GM21717 (cell line): ENCODE data around the gene SLC41A1.
"Not testable (repeated sequence)": the region's sequence is repeated elsewhere in the genome, so short reads cannot be mapped to it uniquely, and the experiment has no call there.

Experiments
- ATAC-seq: cut with Tn5 transposase; IDR thresholded peaks from one replicate; pipeline ENCODE4 v1.9.1; 2021; ENCODE audit warnings: mild to moderate bottlenecking, moderate library complexity; ENCODE audit not compliant: unreplicated experiment

Gene SLC41A1

DNA sequence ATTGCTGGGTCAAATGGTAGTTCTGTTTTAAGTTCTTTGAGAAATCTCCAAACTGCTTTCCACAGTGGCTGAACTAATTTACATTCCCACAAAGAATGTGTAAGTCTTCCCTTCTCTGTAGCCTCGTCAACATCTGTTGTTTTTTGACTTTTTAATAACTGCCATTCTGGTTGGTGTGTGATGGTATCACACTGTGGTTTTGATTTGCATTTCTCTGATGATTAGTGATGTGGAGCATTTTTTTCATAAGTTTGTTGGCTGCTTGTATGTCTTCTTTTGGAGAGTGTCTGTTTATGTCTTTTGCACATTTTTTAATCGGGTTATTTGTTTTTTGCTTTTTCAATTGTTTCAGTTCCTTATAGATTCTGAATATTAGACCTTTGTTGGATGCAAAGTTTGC is 10.3 kb upstream of the SLC41A1 start:
- not testable (repeated sequence) for ATAC-seq

DNA sequence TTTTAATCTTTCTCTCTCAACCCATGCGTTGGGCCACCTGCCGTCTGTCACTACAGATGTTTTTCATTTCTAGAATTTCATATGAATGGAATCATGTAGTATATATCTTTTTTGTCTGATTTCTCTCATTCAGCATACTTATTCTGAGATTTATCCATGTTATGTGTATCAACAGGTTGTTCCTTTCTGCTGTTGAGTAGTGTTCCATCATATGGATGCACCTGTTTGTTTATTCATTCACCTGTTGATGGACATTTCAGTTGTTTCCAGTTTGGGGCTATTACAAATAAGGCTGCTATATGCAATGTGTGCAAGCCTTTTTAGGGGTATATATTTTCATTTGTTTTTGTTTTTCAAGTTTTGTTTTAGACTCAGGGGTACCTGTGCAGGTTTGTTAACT is 9.4 kb upstream of the SLC41A1 start:
- no peak for ATAC-seq

DNA sequence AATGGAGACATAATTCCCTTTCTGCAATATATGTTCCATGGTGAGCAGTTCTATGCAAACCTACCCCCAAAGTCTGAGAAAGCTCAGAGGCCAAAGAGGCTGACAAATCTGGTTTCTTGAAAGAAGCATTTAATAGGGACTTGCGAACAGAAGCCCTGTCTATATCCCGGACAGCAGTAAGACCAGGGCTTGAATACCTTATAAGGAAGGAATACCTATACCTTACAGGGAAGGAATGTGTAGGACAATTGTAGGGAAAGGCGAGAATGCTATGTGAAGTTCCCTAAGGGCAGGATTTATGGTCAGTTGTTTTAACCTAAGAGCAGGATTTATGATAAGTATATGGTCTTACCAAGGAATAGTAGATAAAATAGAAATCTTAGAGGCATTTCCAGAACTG is 5.0 kb upstream of the SLC41A1 start:
- ATAC-seq = no peak

DNA sequence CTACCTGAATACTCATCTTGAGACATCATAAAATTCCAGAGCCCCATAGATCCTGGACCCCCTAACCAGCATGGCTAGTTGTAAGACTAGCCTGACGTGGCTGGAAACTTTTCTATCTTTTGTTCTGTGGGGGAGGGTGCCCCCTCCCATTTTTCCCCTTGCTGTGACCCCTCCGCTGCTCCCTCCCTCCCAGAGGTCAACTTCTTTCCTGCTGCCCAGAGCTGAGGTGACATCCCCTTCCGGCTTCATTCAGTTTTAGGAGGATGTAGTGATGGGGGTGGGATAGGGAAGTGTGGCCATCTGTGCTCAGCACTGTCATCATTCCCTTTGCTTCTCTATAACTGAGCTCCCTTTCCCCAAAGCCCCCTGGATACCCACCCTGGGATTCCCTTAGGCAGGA is 4.4 kb upstream of the SLC41A1 start:
- ATAC-seq = no peak

DNA sequence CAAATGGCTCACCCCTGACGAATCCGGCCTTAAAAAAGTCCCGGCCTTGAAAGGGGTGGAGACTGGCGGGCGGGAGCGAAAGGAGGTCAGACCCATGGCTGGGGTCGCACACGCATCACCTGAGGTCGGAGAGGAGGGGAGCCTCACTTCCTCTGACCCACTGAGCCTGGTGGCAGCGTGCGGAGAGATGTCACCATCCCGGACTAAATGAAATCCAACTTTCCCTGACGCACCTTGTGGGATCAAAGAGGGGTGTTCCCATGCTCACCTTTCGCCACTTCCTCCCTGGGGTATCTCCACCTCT is 709 bp upstream of the SLC41A1 start:
- no peak for ATAC-seq

DNA sequence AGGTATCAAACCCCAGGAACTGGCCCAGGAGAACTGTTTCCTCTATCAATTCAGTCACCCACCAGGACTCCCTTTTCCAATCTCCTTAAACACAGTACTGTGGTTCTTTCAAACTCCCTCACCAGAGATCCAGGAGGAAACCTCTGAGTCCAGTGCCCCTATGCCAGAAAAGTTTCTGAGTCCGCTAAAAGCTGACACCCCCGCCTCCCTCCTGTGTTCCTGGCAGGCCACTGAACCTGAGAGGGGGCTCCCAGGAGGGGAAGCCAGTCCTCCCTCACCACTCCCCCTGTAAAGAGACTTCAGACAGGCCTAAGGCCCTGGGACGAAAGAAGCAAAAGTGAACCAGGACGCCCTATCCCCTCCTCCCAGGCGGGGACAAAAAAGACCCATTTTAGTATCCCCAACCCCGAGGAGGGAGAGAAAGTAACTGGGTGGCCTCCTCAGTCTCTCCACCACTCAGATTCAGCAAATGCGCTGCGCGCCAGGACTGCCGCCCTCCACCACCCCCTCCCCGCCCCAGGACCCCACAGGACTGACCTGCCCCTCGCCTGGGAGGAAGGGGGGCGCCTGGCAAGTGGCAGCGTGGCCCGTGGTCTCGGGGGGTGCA is 624 bp downstream of the SLC41A1 start:
- no peak for ATAC-seq

DNA sequence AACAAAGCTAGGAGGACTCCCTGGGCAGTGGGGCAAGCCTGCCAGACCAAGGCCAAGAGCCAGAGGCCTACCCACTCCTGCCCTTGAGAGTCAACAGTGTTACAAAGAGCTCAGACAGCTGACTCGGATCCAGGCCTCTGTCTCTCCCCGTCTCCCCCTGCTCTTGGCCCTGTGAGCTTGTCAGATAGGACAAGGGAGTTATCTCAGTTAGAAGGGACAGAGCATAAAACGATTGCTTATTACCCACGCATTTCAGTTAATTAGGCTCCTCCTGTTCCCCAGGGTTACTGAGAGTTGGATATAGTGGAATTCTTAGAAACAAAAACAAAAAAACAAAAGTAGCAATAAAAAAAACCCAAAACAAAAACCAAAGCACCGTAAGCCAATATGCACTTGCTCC is 1.3 kb downstream of the SLC41A1 start:
- ATAC-seq = no peak

DNA sequence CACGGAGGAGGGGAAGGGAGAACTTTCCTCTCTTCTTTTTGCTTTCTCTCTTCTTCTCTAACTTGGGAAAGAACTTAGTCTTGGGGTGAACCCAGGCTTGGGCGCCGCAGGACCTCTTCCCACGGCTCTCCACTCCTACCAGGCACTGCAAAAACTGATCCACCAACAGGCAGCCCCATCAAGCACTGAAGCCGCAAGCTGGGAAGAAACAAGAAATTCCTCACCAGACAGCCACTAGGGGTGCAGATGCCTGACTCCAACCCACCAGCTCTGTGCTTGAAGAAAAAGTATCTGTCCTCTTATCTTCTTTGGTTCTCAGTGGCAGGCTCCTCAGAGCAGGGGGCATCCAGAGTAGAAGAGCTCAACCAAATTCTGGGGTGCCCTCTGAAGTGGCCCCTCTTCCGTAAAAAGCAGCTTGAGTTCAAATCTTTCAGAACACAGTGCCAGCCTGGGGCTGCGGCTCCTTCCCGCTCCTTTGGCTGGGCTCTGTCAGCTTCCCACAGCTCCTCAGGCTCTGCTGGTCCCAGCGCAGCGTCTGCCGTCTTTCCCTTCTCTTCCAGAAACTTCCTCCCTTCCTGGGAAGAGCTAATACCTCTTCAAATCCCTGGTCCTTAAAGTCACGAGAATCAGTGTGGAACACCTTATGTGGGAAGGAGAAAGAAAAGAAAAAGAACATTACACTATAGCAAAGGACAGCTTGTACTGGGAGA is 2.4 kb downstream of the SLC41A1 start:
- ATAC-seq = no peak

DNA sequence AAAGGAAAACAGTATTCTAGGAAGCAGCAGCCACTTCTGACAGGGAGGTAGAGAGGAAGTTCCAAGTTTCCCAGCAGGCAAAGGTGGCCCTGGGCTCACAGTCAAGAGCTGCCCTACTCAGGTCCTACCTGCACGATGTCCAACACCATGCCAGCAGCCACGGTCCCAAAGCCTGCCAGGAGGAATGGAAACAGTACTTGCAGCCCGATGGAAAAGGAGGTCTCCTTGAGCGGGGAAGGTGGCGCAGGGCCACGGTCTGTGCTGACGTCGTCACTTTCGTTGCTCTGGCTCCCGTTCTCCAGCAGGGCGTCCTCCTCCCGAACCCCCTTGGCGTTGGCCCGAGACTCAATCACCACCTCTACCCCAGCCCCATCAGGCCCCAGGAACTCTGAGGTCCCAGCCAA is 3.1 kb downstream of the SLC41A1 start:
- ATAC-seq = no peak

DNA sequence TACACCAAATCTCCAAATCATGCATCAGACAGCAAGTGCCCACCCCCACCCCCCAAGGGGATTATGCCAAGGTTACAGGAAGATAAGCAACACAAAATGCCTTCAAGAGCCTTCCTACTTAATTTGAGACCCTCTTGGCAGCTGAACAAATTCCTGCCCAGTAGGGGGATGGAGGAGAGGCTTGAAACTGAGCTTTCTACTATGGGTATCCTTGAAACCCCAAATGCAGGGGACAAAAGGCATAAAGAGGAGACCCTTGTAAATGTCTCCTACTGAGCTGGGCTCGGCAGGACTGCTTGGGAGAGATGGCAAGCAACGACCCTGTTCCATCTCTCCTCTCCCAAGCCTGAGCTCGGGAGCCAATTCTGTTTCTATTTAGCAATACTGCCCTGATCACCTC is 3.5 kb downstream of the SLC41A1 start:
- no peak for ATAC-seq

DNA sequence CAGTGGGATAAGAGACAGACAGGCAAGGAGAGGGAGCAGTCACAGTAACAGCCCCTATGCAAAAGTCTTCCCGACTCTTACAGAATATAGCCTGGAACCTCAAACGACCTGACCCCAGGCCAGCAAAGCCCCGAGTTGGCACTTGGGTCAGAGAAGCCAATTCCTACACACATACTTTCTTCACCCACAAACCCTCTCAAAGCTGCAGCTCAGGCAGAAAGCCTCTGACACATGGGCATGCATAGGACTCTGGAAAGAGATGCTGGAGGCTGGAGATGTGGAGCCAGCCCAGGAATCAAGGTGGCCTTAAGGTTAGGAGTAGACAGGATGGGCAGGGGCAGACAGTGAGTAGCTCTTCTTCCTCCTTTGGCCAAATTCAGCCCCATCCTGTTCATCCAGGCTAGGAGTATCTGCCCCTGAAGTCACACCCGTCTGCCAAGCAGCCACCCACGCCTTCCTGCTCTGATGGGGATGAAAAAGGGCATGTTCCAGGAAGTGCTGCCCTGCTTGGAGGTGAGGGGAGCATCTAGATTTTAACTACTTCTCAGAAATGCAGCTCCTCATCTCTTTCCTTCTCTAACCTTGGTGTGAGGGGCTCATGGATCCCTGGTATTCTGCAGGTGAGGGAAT is 7.8 kb downstream of the SLC41A1 start:
- no peak for ATAC-seq

DNA sequence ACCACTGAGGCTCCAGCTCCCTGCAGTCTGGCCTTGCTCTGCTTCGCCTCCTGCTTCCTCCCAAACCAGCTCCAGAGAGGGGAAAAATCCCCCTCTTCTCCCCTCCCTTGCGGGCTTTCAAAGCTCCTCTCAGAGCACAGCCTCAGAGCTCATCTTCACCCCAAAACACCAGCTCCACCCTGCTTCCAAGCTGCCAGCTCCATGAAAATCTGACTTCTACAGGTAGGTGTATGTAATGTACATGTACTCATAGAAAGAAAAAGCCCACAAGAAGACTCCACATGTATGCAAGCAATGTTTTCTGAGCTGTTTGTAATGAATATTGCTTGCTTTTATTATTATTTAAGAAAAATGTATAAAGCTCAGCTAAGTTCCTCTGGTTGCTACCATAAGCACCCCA is 8.4 kb downstream of the SLC41A1 start:
- no peak for ATAC-seq

DNA sequence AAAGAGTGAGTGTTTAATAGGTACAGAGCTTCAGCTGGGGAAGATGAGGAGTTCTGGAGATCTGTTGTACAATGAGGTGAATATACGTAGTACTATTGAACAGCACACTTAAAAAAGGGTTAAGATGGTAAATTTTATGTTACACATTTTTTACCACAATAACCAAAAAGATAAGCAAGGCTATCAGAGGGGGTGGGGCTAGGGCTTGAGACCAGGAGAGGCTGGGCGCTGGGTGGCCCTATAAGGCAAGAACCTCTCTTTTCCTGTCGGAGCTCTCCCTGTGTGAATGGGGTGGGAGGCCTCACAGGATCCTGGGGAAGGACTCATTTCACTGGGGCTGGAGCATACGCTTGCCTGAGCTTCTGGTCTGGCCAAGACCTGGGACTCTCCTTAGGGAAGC is 9.0 kb downstream of the SLC41A1 start:
- no peak for ATAC-seq

DNA sequence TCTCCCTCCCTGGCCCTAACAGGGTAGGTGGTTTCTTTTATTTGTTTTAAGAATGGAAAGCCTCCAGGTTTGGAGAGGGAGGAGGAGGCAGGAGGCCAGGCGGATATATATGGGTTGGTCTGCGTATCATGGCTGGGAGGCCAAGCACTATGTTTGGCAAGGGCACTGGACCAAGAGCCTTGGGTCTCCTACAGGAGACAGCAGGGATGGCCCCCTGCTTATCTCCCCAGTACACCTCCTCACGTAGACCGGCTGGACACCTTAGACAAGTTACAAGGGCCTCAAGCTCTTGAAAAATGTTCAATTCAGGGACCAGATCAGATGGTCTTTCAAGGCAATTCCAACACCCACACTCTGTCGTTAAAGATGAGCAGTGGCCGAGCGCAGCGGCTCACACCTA is 10.9 kb downstream of the SLC41A1 start:
- no peak for ATAC-seq

DNA sequence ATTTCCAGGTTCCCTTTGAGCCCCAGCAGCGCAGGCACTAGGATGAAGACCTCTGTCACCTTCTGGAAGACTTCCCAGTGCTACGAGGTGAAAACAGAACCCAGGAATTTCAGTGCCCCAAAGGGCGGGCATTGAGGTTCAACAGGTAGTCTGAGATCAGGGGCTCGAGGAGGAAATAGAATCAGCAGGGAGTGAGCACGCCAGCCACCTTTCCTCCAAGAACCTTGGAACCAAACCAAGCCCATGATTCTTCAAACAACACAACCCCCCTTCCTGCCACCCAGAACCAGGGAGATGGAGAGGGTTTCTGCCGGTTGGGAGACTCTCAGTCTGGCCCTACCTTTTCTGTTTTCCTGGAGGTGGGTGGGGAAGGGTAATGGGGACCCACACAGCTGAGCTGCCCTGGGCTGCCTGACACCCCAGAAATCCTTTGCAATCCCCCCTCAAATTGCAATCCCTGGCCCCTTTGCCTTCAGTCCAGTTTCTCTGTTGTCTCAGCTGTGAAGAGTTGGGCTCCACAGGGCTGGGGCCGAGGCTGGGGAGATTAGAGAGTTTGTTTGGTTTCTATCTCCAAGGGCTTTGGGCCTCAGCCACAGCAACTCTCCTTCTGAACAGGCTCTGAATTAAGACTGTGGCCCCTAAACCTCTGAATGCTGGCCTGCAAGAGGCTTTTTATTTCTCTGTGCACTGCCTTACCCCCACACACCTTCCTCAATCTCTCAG is 11.9 kb downstream of the SLC41A1 start:
- no peak for ATAC-seq

DNA sequence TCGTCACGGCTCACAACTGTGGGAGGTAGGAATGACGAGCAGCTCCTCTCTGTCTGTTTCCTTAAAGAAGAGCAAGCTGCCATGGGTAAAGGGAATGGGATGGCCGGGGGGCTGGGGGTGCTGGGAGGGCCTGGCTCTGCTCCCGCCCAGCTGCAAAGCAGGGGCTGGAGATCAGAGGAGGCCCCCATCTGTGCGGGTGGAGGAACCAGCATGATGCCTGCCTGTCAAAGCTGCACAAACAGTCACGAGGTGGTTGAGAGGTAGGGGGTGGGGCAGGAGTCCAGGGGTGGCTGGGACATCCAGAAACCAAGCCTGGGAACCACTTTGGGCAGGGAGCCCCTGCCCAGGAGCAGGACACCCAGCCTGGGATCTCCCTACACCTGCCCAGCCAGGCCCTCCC is 12.6 kb downstream of the SLC41A1 start:
- no peak for ATAC-seq

DNA sequence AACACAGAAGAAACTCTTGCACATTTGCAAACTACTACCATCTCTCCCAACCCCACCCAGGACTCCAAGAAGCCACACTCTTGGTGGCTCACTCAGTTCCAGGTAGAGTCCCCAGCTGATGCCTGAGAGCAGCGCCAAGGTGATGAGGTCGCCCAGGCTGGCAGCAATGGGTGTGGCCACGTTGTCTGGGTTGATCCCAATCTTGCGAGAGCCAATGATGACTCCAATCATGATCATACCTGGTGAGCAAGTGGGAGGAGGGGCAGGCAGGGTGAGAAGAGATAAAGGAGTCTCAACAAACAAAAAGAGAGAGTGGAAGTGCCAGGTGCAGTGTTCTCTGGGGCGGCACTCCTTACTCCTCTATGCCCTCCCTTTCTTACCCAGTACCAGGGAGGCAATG is 14.4 kb downstream of the SLC41A1 start:
- no peak for ATAC-seq

DNA sequence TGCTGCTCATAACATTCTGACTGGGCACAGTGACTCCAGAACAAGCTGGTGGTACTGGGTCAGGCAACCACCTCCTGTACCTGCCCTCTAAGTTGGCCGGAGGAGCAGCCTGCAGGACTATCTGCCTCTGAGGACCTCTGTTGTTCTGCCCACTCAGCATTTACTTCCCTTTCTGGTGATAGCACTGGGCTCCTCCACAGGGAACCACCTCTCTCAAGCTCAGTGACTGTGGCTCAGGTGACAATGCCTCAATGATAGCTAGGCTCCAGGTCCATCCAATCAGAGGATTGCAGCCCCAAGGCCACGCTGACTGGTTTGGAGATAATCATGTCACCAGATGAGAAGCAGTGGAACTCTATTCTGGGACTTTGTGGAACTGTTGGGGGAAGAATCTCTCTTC is 15.8 kb downstream of the SLC41A1 start:
- no peak for ATAC-seq

DNA sequence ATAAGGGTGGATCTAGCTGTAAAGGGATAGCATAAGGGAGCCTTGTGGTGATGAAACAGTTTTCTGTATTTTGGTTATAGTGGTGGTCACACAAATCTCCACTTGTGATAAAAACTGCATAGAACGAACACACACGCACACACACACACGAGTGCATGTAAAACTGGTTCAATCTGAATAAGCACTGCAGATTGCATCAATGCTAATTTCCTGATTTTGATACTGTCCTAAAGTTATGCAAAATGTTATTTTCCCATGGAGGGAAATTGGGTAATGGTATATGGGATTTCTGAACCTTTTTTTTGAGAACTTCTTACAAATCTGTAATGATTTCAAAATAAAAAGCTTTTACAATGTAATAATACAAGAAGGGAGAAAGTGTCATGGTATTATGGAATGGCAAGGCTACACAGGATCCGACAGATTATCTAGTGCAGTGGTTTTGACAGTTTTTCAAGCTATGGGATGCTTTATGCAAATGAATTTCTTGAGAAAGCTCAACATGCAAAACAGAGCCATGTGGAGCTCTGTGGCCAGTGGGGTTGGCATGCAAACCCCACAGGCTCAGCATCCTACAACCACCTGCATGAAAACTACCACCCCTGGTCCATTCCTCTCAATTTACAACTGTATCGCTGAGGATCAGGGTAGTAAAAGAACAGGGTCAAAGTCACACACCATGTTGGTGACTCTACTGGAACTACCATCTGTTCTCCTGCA is 18.8 kb downstream of the SLC41A1 start:
- no peak for ATAC-seq

DNA sequence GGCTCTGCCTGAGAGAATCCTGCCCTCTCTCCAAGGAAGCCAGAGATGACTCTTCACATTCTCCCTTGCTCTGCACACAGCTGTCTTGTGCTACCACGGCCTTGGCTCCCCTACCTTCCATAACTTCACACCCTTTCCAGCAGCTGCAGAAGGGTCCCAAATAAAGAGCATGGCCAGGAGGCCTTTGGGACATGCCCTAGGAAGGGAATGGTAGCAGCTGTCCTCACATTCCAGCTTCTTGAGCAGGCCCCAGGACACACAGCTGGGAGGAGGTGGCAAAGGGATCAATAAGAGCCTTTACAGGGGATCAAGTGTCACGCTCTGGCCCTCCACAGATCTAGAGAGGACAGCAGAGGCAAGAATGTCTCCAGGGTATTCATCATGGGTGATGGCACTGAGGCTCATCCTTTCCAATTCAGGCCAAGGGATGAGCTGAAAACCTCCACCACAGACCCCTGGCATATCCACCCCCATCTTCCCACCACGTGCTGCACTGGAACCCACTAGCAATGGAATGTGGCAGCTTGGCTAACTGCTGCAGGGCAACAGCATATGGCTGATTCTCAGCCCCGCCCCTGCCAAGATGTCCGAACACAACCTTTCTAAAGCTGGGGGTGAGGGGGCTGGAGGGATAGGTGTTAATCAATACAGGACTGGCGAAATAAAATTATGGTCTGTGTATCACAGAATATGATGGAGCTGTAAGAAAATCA is 19.9 kb downstream of the SLC41A1 start:
- no peak for ATAC-seq

DNA sequence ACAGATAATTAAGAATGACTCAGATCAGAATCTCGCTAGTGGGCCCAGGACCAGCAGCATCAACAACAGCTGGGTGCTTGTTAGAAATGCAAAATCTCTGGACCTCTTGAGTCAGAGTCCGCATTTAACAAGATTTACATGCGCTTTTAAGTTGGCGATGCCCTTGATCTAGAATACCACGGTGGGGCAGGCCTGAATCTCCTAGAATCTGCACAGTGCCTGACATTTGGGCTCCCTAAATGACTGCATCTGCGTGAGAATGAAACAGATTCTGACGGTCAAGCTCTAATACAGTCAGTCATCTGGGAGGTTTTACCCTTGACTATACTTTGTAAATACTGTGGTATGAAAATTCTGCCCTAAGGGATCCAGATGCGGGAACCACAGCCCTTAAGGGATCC is 20.5 kb downstream of the SLC41A1 start:
- ATAC-seq = no peak
